Right lobe of liver (tissue), 6 donors: ENCODE measurements around the gene PDK1. TPM values are rescaled to one million over a fixed set of nuclear protein-coding genes. Genes with fewer than 3 reads are reported as not detected.

Experiments
- ATAC-seq, 4 donors: fragments of 200-7000 bp; cut with Tn5 transposase; one replicate each; pipeline ENCODE4 v1.9.1; 2020; ENCODE audit warnings: mild to moderate bottlenecking in 4 of 4, moderate library complexity in 4 of 4
- DNase-seq, 3 donors: peaks; one replicate each; pipeline ENCODE4 v3.0.0-alpha.2; 2020
- H3K27ac ChIP-seq, 3 donors: fragments of 200-600 bp; one replicate each; pipeline ENCODE4 v1.8.0; 2022
- H3K27me3 ChIP-seq, 2 donors: fragments of 200-600 bp; one replicate each; pipeline ENCODE4 v1.8.0; 2022
- H3K36me3 ChIP-seq, 4 donors: fragments of 200-600 bp; sonication (generic) in 1 of 4; one replicate each; pipeline versions ENCODE4 v1.5.1 to v1.8.0; 2017 to 2022; ENCODE audit warnings: control low read depth in 1 of 4
- H3K4me1 ChIP-seq, 4 donors: fragments of 200-600 bp; sonication (generic) in 1 of 4; one replicate each; pipeline versions ENCODE4 v1.5.1 to v1.8.0; 2017 to 2022; ENCODE audit warnings: control low read depth in 1 of 4
- H3K4me3 ChIP-seq, 3 donors: fragments of 200-600 bp; one replicate each; pipeline ENCODE4 v1.8.0; 2022
- H3K9me3 ChIP-seq, 4 donors: fragments of 200-600 bp; sonication (generic) in 1 of 4; one replicate each; pipeline versions ENCODE4 v1.5.1 to v1.8.0; 2017 to 2022; ENCODE audit warnings: control low read depth in 1 of 4
- POLR2A ChIP-seq: fragments of 450-650 bp; IDR thresholded peaks from one replicate; pipeline ENCODE4 v1.6.1; 2017; ENCODE audit warnings: antibody characterized with exemption, mild to moderate bottlenecking
- WGBS: methylation state at CpG from one replicate; pipeline ENCODE4 v1.1.6; 2018; ENCODE audit warnings: low coverage, low lambda C conversion rate; ENCODE audit not compliant: insufficient coverage; ENCODE audit errors: missing lambda C conversion rate; 5-methylcytosine and 5-hydroxymethylcytosine counted together
- intact Hi-C, 2 donors: fragments of 100-400 bp; cut with DNase I; formaldehyde crosslinking; loops; one replicate each; pipeline versions ENCODE4 v1.11.2 to v1.14.1; 2022
- total RNA-seq, 6 experiments: library from RNA; depleted of rRNA in 2 of 6; stranded (reverse); fragments of >200 nt in 2 of 6; fragmentation: NEBNext Ultra II Directional in 3 of 6; extraction: Animal tissue kit (Norgen Biotek cat#: 25700) in 3 of 6; gene quantifications; one replicate each; pipeline versions ENCODE4 v1.1.0 to v1.2.4, GENCODE V29; 2016 to 2023
- TF ChIP-seq, protein P1 (sequence below), 4 donors: fragments of 200-600 bp in 3 of 4; fragments of 450-650 bp in 1 of 4; IDR thresholded peaks; one replicate each; pipeline versions ENCODE4 v1.5.1 to v1.8.0; 2016 to 2022; ENCODE audit warnings: antibody characterized with exemption in 4 of 4, mild to moderate bottlenecking in 2 of 4
- donor health status: DM: no; HTN: yes; CAD: no.
- donor health status: DM: no; HTN: no; CAD: no.
- donor health status: DM: no; HTN: no; CAD: no.
- donor health status: DM: no; HTN: yes; CAD: no.
- donor health status: DM: no; HTN: yes; CAD: no.

PDK1 gene
- total RNA-seq, 6 experiments from 2014 or later: 5.0 to 34.1 (median 9.6) TPM

GRCh38 chr2:172612051-172612450, 56.2 kb downstream of the PDK1 start:
- TF ChIP-seq POLR2A: no peak
- TF ChIP-seq, protein P1, sequence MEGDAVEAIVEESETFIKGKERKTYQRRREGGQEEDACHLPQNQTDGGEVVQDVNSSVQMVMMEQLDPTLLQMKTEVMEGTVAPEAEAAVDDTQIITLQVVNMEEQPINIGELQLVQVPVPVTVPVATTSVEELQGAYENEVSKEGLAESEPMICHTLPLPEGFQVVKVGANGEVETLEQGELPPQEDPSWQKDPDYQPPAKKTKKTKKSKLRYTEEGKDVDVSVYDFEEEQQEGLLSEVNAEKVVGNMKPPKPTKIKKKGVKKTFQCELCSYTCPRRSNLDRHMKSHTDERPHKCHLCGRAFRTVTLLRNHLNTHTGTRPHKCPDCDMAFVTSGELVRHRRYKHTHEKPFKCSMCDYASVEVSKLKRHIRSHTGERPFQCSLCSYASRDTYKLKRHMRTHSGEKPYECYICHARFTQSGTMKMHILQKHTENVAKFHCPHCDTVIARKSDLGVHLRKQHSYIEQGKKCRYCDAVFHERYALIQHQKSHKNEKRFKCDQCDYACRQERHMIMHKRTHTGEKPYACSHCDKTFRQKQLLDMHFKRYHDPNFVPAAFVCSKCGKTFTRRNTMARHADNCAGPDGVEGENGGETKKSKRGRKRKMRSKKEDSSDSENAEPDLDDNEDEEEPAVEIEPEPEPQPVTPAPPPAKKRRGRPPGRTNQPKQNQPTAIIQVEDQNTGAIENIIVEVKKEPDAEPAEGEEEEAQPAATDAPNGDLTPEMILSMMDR (IDR thresholded peaks at IDR 0.05): no peak
- H3K4me3 ChIP-seq: no peak overlapping the region
- H3K4me1 ChIP-seq: no peaks in the 10 kb centered on the region
- DNase-seq: no peak
- WGBS: 87% methylated on average over 4 of the region's 4 CpGs
- H3K27me3 ChIP-seq: no peaks in the 10 kb centered on the region
- H3K27ac ChIP-seq: no peak overlapping the region
- no peaks in the 10 kb centered on the region for H3K9me3 ChIP-seq
- no peaks in the 10 kb centered on the region for H3K36me3 ChIP-seq
- no peak for ATAC-seq
- intact Hi-C loops: no loop called here

DNA sequence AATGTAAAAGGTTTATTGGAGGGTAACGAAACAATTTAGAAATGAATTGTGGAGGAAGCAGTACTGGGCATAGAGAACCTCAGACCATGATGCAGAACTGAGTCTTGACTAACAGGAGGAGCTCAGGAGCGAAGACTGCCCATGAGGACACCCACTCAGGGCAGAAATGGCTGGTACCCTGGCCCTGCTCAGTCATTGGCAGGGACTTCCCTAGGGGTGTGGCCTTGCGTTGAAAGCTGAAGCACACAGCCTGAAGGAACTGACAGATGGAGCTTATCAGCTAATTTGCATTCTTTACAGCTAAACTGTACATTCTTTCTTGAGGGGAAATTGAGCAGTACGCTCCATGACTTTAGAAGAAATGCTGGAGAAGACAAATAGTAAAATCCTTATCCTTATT, 57.1 kb downstream of the PDK1 start:
- Histone ChIP-seq H3K27ac (no peak overlapping the region), H3K4me1 (no peaks in the 10 kb centered on the region), H3K27me3 (no peaks in the 10 kb centered on the region), H3K36me3 (no peaks in the 10 kb centered on the region), H3K4me3 (no peak overlapping the region), H3K9me3 (no peaks in the 10 kb centered on the region)
- no peak for TF ChIP-seq POLR2A
- TF ChIP-seq, protein P1 (IDR thresholded peaks at IDR 0.05): no peak
- intact Hi-C loops: no loop called here
- ATAC-seq: peak in 1 of 4 donors; percentile 32
- 92% methylated on average over 3 of the region's 4 CpGs for WGBS
- no peak for DNase-seq

- ATAC-seq (peak in 3 of 4 donors; percentile 18 to 44 (median 32)), DNase-seq (no peak)
- Histone ChIP-seq H3K36me3 (no peaks in the 10 kb centered on the region), H3K4me3 (no peak overlapping the region), H3K27ac (no peak overlapping the region), H3K27me3 (no peaks in the 10 kb centered on the region), H3K4me1 (no peaks in the 10 kb centered on the region), H3K9me3 (no peaks in the 10 kb centered on the region)
- WGBS: 95% methylated on average over 4 of the region's 10 CpGs
- intact Hi-C loops: no loop called here
- TF ChIP-seq, protein P1 (IDR thresholded peaks at IDR 0.05): no peak
- TF ChIP-seq POLR2A: no peak
Observed at GRCh38 chr2:172613615-172614231, 57.8 kb downstream of the PDK1 start.

DNA sequence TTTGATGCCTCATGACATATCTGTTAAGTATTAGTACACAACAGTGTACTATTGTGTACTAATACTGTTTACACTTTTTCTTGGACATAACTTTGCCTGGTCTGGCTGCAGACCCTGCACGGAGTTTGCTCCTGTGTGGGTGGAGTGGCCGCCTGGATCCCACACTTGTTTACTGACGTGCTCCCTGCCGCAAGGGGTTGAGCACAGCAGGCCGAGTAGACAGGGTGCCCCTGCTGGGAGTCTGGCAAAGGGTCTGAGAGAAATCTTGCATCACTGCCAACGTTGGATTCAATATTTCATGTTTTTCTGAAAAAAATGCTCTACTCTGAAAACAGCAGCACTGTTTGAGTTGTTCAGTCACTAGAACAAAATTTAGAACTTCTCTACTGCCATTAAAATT, 59.0 kb downstream of the PDK1 start:
- Histone ChIP-seq H3K27me3 (no peaks in the 10 kb centered on the region), H3K4me1 (no peaks in the 10 kb centered on the region), H3K9me3 (no peaks in the 10 kb centered on the region), H3K36me3 (no peaks in the 10 kb centered on the region), H3K4me3 (no peak overlapping the region), H3K27ac (no peak overlapping the region)
- intact Hi-C loops: no loop called here
- 40% methylated on average over 6 of the region's 6 CpGs for WGBS
- ATAC-seq (peak in 3 of 4 donors; percentile 61 to 92 (median 88)), DNase-seq (peak in 2 of 3 donors; percentile 48 to 59)
- no peak for TF ChIP-seq POLR2A
- TF ChIP-seq, protein P1 (IDR thresholded peaks at IDR 0.05): no peak
